Measurements from ENCODE around the gene KRT8. TPM values are rescaled to one million over a fixed set of nuclear protein-coding genes. Genes with fewer than 3 reads are reported as not detected.
A peak's percentile ranks its signal among the peaks of the same experiment; 100 is the strongest.

KRT8 gene
- total RNA-seq, 2 donors from 2014 or later, result 199 to 271 TPM

DNA sequence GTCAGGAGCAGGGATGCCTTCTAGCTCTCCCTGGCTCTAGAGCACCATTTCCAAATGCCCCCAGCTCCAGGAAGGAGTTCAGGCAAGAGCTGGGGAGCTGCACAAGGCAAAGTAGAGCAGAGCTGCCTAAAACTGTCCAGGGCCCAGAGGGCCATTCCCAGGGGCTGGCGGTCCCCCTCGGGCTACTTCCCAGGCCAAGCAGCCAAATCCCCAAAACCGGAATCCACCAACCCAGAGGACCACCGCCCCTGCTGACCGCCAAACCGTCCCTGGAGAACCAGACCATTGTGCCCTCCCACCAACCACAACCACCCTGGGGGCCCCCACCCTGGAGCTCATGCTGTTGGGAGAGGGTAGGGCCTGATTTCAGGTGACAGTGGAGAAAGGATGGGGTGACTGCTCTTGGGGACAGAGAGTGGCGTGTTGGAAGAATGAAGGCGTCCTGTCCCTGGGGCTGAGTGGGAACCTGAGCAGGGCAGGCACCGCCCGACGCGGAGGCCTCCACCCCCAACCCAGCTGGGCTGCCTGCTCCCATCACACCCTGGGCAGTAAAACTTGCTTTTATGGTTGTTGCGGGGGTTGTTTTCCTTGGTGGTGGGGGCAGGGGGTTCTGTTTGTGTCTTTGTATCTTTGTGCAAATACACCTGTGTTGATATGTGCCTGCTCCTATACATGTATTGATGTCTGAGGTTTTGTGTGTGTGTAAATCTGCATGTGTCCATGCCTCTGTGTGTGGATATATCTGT is 32.1 kb downstream of the KRT8 start:
- no peak overlapping the region for H3K4me3 ChIP-seq
- H3K36me3 ChIP-seq, result no peaks in the 10 kb centered on the region
- no peaks in the 10 kb centered on the region for H3K27me3 ChIP-seq
- TF ChIP-seq, protein P1, sequence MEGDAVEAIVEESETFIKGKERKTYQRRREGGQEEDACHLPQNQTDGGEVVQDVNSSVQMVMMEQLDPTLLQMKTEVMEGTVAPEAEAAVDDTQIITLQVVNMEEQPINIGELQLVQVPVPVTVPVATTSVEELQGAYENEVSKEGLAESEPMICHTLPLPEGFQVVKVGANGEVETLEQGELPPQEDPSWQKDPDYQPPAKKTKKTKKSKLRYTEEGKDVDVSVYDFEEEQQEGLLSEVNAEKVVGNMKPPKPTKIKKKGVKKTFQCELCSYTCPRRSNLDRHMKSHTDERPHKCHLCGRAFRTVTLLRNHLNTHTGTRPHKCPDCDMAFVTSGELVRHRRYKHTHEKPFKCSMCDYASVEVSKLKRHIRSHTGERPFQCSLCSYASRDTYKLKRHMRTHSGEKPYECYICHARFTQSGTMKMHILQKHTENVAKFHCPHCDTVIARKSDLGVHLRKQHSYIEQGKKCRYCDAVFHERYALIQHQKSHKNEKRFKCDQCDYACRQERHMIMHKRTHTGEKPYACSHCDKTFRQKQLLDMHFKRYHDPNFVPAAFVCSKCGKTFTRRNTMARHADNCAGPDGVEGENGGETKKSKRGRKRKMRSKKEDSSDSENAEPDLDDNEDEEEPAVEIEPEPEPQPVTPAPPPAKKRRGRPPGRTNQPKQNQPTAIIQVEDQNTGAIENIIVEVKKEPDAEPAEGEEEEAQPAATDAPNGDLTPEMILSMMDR (IDR thresholded peaks at IDR 0.05), result no peak
- no peaks in the 10 kb centered on the region for H3K9me3 ChIP-seq
- DNase-seq (ENCODE audit: low spot score), result no peak
- peaks cover 0 to 42% of the 10 kb centered on the region in 2 donors for H3K4me1 ChIP-seq
- peak overlapping the region; percentile 65 to 82 for H3K27ac ChIP-seq

DNA sequence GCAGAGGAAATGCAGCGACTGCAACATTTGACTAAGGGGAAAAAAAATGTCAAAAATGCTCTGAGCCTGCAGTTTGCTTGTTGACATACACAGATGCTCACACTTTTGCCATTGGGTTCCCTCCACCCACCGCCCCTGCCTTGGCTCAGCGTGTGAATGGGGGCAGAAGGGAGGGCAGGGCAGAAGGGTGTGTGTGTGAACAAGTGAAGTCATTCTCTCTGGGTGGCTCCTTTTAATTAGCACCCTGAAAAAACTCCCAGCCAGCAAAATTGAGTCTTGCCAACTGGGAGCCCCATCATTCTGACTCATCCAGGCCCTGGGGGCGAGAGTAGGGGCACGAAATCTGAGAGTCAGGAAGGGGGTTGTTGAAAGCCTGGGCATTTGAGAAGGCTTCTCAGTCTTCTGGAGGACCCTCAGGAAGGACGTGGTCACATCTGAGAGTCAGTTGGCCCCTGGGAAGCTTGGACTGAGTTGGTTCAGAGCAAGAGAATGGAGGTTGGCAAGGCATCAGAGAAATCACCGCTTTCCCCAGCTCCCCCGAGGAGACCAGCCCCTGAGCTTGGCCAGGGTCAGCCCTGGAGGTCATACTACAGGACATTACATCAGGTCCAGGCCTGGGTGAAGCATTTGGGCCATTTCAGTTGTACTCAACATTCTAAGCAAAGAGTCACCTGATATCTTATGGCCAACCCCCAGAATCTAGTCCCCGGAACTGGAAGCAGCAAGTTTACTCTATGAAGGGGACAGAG is 33.4 kb downstream of the KRT8 start:
- Histone ChIP-seq H3K36me3 (no peaks in the 10 kb centered on the region), H3K27me3 (no peaks in the 10 kb centered on the region), H3K4me1 (peaks cover 0 to 42% of the 10 kb centered on the region in 2 donors), H3K9me3 (no peaks in the 10 kb centered on the region), H3K27ac (peak overlapping the region; percentile 13 to 27), H3K4me3 (no peak overlapping the region)
- TF ChIP-seq, protein P1 (IDR thresholded peaks at IDR 0.05), result no peak
- DNase-seq (ENCODE audit: low spot score), result peak; percentile 72

DNA sequence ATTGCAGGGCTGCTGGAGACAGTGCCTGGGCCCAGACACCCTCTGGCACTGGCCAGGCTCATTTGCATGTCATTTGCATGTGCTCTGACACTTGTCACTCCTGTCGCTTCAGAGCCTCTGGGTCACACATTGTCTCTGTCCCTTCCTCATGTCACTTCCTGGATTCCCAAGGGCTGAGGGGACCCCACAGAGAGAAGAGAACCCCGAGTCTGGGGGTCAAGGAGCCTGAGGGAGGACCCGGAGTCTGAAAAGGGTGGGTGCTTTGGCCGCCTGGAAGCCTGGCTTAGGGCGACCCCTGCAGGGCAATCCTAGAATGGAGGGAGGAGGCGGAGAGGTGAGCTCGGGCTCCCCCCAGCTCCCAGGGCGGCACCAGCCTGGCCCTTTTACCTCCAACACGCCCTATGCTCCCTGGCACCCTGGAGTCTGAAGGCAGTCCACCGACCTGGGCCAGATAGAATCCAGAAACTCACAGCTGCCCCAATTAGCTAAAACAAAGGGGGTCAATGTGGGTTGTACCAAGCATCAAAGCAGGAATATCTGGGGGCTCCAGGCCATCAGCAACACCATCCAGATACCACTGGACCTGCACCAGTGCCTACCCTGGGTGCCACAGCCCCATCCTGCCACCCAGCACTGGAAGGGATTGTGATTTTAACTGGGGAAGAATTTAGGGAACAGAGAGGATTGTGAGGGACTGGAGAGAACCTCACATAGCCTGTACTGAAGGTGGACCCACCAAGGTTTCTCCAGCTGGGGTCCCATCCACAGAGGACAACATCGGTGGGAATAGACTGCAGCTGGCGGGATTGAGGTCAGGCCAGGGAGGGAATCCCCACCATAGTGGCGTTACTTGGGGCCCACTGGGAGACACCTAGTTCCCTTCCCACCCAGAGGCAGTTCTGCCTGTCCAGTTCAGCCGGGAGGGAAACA is 34.2 kb downstream of the KRT8 start:
- no peak for DNase-seq (ENCODE audit: low spot score)
- H3K4me1 ChIP-seq, result peaks cover 0 to 42% of the 10 kb centered on the region in 2 donors

DNA sequence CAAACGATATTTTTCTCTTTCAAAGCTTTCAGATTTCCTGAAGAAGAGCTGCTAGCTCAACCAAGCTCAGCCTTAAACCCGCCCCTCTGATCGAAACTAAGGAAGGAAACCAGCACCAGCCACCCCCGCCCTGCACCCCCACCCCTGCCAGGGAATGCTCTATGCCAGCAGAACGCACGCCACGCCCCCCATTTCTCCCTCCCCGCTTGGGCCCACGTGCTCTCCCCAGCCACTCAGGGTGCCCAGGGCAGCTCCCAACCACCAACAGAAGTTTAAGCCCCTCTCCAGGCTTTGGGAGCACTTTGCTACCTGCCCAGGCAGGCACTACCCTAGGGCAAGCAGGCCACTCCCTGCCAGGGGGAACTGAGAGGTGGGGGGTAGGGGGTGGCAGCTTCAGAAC is 37.2 kb downstream of the KRT8 start:
- Histone ChIP-seq H3K27ac (no peak overlapping the region), H3K4me3 (no peak overlapping the region), H3K4me1 (peaks cover 0 to 25% of the 10 kb centered on the region in 2 donors), H3K36me3 (no peaks in the 10 kb centered on the region), H3K9me3 (no peaks in the 10 kb centered on the region), H3K27me3 (no peaks in the 10 kb centered on the region)
- TF ChIP-seq, protein P1 (IDR thresholded peaks at IDR 0.05), result no peak
- DNase-seq (ENCODE audit: low spot score), result no peak

More for the DNA sequence above, 34.2 kb downstream of the KRT8 start:
- H3K27me3 ChIP-seq, result no peaks in the 10 kb centered on the region
- H3K27ac ChIP-seq, result peak overlapping the region in 1 of 2 donors; percentile 13
- no peak overlapping the region for H3K4me3 ChIP-seq
- H3K9me3 ChIP-seq, result no peaks in the 10 kb centered on the region
- no peaks in the 10 kb centered on the region for H3K36me3 ChIP-seq
- TF ChIP-seq, protein P1 (IDR thresholded peaks at IDR 0.05), result peak; percentile 38 to 83

DNA sequence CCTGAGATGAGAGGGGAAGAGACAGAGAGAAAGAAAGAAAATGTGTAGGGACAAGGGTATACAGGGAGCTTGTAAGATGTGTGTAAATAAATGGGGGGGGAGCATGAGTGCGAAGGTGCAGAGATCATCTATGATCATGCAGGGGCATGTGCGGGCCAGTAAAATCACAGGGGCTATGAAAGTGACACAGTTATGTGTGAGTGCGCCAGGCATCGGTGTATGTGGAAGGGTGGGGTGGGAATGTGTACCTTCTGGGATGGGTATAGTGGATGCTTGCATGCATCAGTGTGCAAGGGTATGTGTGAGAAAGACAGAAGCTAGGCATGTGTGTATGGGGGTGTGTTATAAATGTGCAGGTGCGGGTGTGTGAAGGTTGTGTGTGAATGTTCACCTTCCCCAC is 37.7 kb downstream of the KRT8 start:
- peaks cover 0 to 20% of the 10 kb centered on the region in 2 donors for H3K4me1 ChIP-seq
- no peak overlapping the region for H3K27ac ChIP-seq
- no peaks in the 10 kb centered on the region for H3K27me3 ChIP-seq
- DNase-seq (ENCODE audit: low spot score), result no peak
- no peaks in the 10 kb centered on the region for H3K36me3 ChIP-seq
- no peak overlapping the region for H3K4me3 ChIP-seq
- TF ChIP-seq, protein P1 (IDR thresholded peaks at IDR 0.05), result no peak
- no peaks in the 10 kb centered on the region for H3K9me3 ChIP-seq
